ENCODE measurements around the gene POSTN.

- TF ChIP-seq SIN3A (conservative IDR thresholded peaks at IDR 0.05 in 1 of 2, IDR thresholded peaks at IDR 0.05 in 1 of 2; ENCODE audit: low read depth in 1 of 2, low read length in 2 of 2) (no peak), CTCF (IDR thresholded peaks at IDR 0.05; ENCODE audit: control extremely low read depth in 1 of 3, insufficient read depth in 1 of 3, low read depth in 1 of 3, low read length in 3 of 3) (no peak), RNF2 (IDR thresholded peaks at IDR 0.05; ENCODE audit: borderline replicate concordance, low read depth, low read length, missing control alignments, poor library complexity, severe bottlenecking) (no peak), PHF8 (conservative IDR thresholded peaks at IDR 0.05; ENCODE audit: low read depth, low read length) (no peak), POLR2A (IDR thresholded peaks at IDR 0.05; ENCODE audit: control extremely low read depth in 1 of 2, low read depth in 2 of 2, low read length in 2 of 2) (no peak), CEBPB (IDR thresholded peaks at IDR 0.05; ENCODE audit: low read depth, low read length) (no peak), EZH2 (IDR thresholded peaks at IDR 0.05; ENCODE audit: low read depth, low read length, severe bottlenecking) (no peak)
Observed at GRCh38 chr13:37539976-37540605, 58.5 kb downstream of the POSTN start.

Data from H1 (cell line).